Tibial artery (tissue), 4 donors: ENCODE results near the gene OBI1.

ENCODE experiments used
- DNase-seq, 2 donors: peaks; one replicate each; pipeline ENCODE4 v3.0.0-alpha.2; 2019
- H3K27ac ChIP-seq, 2 donors: fragments of 200-600 bp; sonication (generic) in 1 of 2; 1 replicate in 1 of 2; 2 replicates in 1 of 2; pipeline ENCODE4 v1.5.1; 2018 to 2019; ENCODE audit warnings: mild to moderate bottlenecking in 1 of 2
- H3K27me3 ChIP-seq, 2 donors: fragments of 200-600 bp; sonication (generic) in 1 of 2; one replicate each; pipeline versions ENCODE4 v1.5.1 to v1.6.0; 2016 to 2019
- H3K36me3 ChIP-seq, 3 donors: fragments of 200-600 bp; sonication (generic) in 2 of 3; one replicate each; pipeline ENCODE4 v1.5.1; 2016 to 2019; ENCODE audit warnings: mild to moderate bottlenecking in 2 of 3
- H3K4me1 ChIP-seq, 4 donors: fragments of 200-600 bp; sonication (generic) in 2 of 4; 1 replicate in 3 of 4; 2 replicates in 1 of 4; pipeline ENCODE4 v1.5.1; 2016 to 2019
- H3K4me3 ChIP-seq, 2 donors: fragments of 200-600 bp; sonication (generic) in 1 of 2; 1 replicate in 1 of 2; 2 replicates in 1 of 2; pipeline ENCODE4 v1.5.1; 2018 to 2019; ENCODE audit warnings: mild to moderate bottlenecking in 2 of 2
- H3K9me3 ChIP-seq, 3 donors: fragments of 200-600 bp; sonication (generic) in 1 of 3; one replicate each; pipeline ENCODE4 v1.5.1; 2016 to 2019
- intact Hi-C: fragments of 100-400 bp; cut with DNase I; formaldehyde crosslinking; loops from one replicate; pipeline ENCODE4 v1.15.0; 2023; ENCODE audit warnings: low total_unique reads
- TF ChIP-seq, protein P1 (sequence below), 2 experiments: fragments of 200-600 bp in 1 of 2; fragments of 450-650 bp in 1 of 2; IDR thresholded peaks; one replicate each; pipeline ENCODE4 v1.5.1; 2017 to 2019; ENCODE audit warnings: antibody characterized with exemption in 2 of 2, mild to moderate bottlenecking in 1 of 2, moderate library complexity in 1 of 2

OBI1 gene

DNA sequence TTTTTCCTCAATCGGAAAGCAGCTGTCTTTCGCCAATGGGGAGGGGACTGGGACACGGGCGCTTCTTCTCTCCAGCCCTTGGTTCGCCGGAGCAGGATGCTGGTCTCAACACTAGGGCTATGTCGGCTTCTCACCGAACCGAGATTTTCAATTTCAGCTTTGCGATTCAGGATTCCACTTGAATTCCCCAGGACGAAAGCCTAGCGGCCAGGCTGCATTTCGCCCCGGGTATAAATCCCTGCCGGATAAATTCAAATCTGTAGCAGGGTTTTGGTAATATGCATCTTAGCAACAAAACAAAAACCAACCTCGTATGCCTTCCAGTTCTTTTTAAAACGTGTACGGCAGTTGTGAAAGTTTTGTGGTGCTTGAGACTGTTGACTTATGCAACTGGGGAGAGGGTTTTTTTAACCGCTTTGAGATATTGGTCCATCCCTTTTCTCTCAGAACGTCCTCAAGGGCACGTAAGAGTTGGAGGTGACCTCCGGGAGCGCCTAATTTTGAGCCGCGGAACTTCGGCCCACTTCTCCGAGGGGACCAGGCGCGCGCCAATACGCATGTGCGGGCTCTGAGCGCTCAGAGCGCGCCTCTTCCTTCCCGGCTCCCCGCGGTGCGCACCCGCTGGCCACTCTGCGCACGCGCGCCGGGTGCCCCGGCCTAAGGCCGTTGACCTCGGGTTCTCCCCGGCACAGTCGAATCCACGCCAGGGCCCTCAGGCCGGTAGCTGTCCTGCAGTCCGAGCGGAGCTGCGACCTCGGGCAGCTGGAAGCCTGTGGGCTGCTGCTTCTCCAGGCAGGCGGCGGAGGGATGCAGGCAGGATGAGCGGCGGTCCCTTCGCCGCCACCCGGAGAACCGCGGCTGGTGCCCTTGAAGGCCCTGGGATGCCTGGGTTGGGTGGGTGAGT is 63.2 kb downstream of the OBI1 start:
- Histone ChIP-seq H3K36me3 (no peaks in the 10 kb centered on the region), H3K4me3 (peak overlapping the region in 1 of 2 donors; percentile 12), H3K4me1 (peaks cover 0 to 12% (median 10%) of the 10 kb centered on the region in 4 donors), H3K9me3 (no peaks in the 10 kb centered on the region), H3K27me3 (peaks cover 12 to 100% of the 10 kb centered on the region in 2 donors), H3K27ac (no peak overlapping the region)
- no peak for DNase-seq
- intact Hi-C loops: no loop called here
- TF ChIP-seq, protein P1, sequence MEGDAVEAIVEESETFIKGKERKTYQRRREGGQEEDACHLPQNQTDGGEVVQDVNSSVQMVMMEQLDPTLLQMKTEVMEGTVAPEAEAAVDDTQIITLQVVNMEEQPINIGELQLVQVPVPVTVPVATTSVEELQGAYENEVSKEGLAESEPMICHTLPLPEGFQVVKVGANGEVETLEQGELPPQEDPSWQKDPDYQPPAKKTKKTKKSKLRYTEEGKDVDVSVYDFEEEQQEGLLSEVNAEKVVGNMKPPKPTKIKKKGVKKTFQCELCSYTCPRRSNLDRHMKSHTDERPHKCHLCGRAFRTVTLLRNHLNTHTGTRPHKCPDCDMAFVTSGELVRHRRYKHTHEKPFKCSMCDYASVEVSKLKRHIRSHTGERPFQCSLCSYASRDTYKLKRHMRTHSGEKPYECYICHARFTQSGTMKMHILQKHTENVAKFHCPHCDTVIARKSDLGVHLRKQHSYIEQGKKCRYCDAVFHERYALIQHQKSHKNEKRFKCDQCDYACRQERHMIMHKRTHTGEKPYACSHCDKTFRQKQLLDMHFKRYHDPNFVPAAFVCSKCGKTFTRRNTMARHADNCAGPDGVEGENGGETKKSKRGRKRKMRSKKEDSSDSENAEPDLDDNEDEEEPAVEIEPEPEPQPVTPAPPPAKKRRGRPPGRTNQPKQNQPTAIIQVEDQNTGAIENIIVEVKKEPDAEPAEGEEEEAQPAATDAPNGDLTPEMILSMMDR (IDR thresholded peaks at IDR 0.05): no peak

DNA sequence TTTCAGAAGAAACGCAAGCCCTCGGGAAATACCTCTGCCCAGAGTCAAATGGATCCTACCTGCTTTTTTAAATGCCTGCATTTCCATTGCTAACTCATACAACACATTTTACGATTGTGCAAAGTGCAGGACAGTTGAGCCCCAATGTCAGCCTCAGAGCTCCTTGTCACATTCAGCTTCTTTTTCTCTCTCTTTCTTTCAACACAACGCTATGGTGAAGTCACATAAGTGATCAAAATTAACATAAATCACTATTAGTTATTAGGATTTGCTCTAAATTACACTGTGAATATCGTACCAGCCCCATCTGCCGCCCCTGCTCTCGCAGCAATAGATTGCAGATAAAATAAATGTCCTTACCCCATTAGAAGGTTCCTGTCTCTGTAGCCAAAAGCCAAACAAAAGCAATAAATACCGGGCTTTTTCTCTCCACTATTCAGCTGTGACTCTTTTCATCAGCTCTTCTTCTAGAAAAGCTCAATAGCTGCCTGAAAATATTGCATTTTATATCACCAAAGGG is 64.4 kb downstream of the OBI1 start:
- intact Hi-C loops: no loop called here
- TF ChIP-seq, protein P1 (IDR thresholded peaks at IDR 0.05): no peak
- no peak overlapping the region for H3K4me3 ChIP-seq
- no peak for DNase-seq
- H3K4me1 ChIP-seq: peaks cover 0 to 12% (median 10%) of the 10 kb centered on the region in 4 donors
- H3K27me3 ChIP-seq: peaks cover 12 to 99% of the 10 kb centered on the region in 2 donors
- H3K36me3 ChIP-seq: no peaks in the 10 kb centered on the region
- no peak overlapping the region for H3K27ac ChIP-seq
- H3K9me3 ChIP-seq: no peaks in the 10 kb centered on the region

DNA sequence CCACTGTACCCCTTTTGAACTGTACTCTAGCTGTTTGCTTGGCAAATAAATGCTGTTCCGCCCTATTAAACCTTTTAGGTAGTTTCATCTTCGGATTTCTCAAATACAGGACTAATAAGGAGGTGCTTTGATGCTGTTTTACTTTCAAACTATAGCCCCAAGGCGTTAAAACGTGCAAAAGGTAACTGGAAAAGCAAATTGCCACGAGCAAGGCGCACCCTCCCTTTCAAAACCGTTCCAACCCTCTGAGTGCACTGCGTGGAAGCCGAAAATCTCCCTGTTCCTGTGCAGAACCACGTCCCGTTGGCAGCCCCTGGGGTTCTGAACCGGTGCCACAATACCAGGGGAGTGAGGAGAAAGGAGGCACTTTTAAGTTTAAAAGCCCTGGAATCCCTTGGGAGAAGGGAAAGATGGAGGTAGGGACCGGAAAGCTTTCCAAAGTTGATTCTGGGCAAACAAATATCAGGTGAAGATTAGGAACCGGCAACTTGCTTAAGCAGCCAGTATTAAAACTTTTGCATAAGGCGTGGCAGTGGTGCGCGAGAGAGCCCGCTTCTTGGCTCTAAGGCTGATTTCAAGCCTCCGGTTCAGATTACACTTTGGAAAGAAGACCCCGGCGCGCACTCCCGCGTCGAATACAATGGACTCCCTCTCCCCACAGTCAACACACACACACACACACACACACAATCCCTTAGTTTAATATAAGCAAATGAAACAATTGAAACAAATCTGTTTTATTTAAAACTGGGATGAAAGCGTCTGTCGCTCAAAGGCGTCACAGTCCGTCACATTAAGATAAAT is 65.1 kb downstream of the OBI1 start:
- Histone ChIP-seq H3K4me3 (no peak overlapping the region), H3K9me3 (no peaks in the 10 kb centered on the region), H3K27ac (no peak overlapping the region), H3K36me3 (no peaks in the 10 kb centered on the region), H3K4me1 (peaks cover 0 to 12% (median 10%) of the 10 kb centered on the region in 4 donors), H3K27me3 (peaks cover 12 to 98% of the 10 kb centered on the region in 2 donors)
- intact Hi-C loops: no loop called here
- no peak for DNase-seq
- TF ChIP-seq, protein P1 (IDR thresholded peaks at IDR 0.05): no peak

DNA sequence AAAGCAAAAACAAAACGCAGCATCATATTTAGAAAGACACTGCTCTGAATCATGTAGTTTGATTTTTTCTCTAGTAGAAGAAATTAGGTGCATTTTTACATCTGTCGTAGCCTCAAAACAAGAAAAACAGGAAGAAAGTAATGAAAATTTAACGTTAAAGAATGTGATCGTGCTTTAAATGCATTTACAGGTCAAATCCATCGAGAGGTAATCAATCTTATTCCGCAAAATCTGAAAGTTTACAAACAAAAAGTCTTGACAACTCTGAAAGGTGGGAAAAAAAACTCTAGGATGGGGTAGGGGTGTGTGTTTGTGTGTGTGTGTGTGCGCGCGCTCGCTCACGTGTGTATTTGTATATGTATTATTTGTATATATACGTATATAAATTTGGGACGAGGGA is 65.8 kb downstream of the OBI1 start:
- intact Hi-C loops: no loop called here
- no peak for DNase-seq
- Histone ChIP-seq H3K9me3 (no peaks in the 10 kb centered on the region), H3K4me1 (peaks cover 0 to 12% (median 10%) of the 10 kb centered on the region in 4 donors), H3K27me3 (peaks cover 12 to 96% of the 10 kb centered on the region in 2 donors), H3K36me3 (no peaks in the 10 kb centered on the region), H3K27ac (no peak overlapping the region), H3K4me3 (no peak overlapping the region)
- TF ChIP-seq, protein P1 (IDR thresholded peaks at IDR 0.05): no peak

DNA sequence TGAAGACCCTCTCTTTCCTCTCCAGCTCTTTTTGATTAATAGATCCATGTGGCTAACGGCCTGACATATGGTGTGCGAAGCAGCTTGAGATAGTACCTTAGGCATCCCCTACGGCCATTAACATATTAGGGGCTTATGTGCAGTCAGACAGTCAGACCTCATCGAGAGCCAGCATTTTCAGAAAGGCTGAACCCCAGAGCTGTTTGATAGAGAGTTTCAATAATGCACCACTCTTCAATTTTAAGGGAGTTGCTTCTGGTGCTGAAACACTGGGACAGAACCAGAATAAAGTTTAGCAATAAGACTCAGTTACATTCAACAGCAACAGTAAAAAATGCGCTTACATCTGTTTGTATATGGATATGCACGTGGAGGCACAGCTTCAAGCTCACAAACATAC is 66.4 kb downstream of the OBI1 start:
- no peak for DNase-seq
- Histone ChIP-seq H3K4me3 (no peak overlapping the region), H3K27me3 (peaks cover 8 to 96% of the 10 kb centered on the region in 2 donors), H3K36me3 (no peaks in the 10 kb centered on the region), H3K4me1 (peaks cover 0 to 12% (median 10%) of the 10 kb centered on the region in 4 donors), H3K27ac (no peak overlapping the region), H3K9me3 (no peaks in the 10 kb centered on the region)
- intact Hi-C loops: no loop called here
- TF ChIP-seq, protein P1 (IDR thresholded peaks at IDR 0.05): no peak
